IgD-negative memory B cell (primary cell): ENCODE data around the gene WNT6. TPM values are rescaled to one million over a fixed set of nuclear protein-coding genes. Genes with fewer than 3 reads are reported as not detected.

Source experiments
- H3K27ac Mint-ChIP-seq, 3 donors: one replicate each; pipeline ENCODE4 v1.8.0; 2020 to 2022; ENCODE audit warnings: mild to moderate bottlenecking in 3 of 3, mixed read lengths in 3 of 3, moderate library complexity in 1 of 3
- H3K27me3 Mint-ChIP-seq: one replicate; pipeline ENCODE4 v1.8.0; 2021; ENCODE audit warnings: mixed read lengths
- H3K36me3 Mint-ChIP-seq: one replicate; pipeline ENCODE4 v1.8.0; 2020; ENCODE audit warnings: mild to moderate bottlenecking, mixed read lengths
- H3K4me1 Mint-ChIP-seq, 3 donors: one replicate each; pipeline ENCODE4 v1.8.0; 2020 to 2022; ENCODE audit warnings: mixed read lengths in 3 of 3, mild to moderate bottlenecking in 1 of 3
- H3K4me3 Mint-ChIP-seq, 4 donors: one replicate each; pipeline ENCODE4 v1.8.0; 2020 to 2022; ENCODE audit warnings: mild to moderate bottlenecking in 4 of 4, mixed read lengths in 4 of 4, moderate library complexity in 3 of 4
- H3K9me3 Mint-ChIP-seq, 3 donors: one replicate each; pipeline ENCODE4 v1.8.0; 2020 to 2021; ENCODE audit warnings: mixed read lengths in 3 of 3, mild to moderate bottlenecking in 1 of 3
- polyA plus RNA-seq: library from polyadenylated mRNA; unstranded; fragments of 300-500 nt; fragmentation: Illumina TruSeq; gene quantifications from one replicate; pipeline ENCODE4 v1.2.3, GENCODE V29; 2021

Gene WNT6
- polyA plus RNA-seq, 1 donor from 2014 or later, result 0.86 TPM

GRCh38 chr2:218858671-218859555, 692 bp upstream of the WNT6 start:
- no peaks in the 10 kb centered on the region for H3K36me3 Mint-ChIP-seq
- peaks cover 8 to 11% (median 9%) of the 10 kb centered on the region in 3 donors for H3K4me1 Mint-ChIP-seq
- no peak overlapping the region for H3K27ac Mint-ChIP-seq
- H3K9me3 Mint-ChIP-seq, result no peaks in the 10 kb centered on the region
- H3K4me3 Mint-ChIP-seq, result peak overlapping the region; percentile 57 to 84 (median 72)
- H3K27me3 Mint-ChIP-seq, result peaks cover 70% of the 10 kb centered on the region

- H3K4me3 Mint-ChIP-seq, result peak overlapping the region; percentile 54 to 79 (median 70)
- H3K9me3 Mint-ChIP-seq, result no peaks in the 10 kb centered on the region
- peaks cover 8 to 11% (median 9%) of the 10 kb centered on the region in 3 donors for H3K4me1 Mint-ChIP-seq
- no peak overlapping the region for H3K27ac Mint-ChIP-seq
- H3K36me3 Mint-ChIP-seq, result no peaks in the 10 kb centered on the region
- peaks cover 65% of the 10 kb centered on the region for H3K27me3 Mint-ChIP-seq
Observed at GRCh38 chr2:218859988-218860831, 605 bp downstream of the WNT6 start.

- H3K9me3 Mint-ChIP-seq, result no peaks in the 10 kb centered on the region
- H3K27ac Mint-ChIP-seq, result no peak overlapping the region
- peaks cover 8 to 11% (median 9%) of the 10 kb centered on the region in 3 donors for H3K4me1 Mint-ChIP-seq
- peaks cover 63% of the 10 kb centered on the region for H3K27me3 Mint-ChIP-seq
- H3K4me3 Mint-ChIP-seq, result peak overlapping the region in 3 of 4 donors; percentile 41 to 70 (median 64)
- H3K36me3 Mint-ChIP-seq, result no peaks in the 10 kb centered on the region
Observed at GRCh38 chr2:218860950-218861381, 1.4 kb downstream of the WNT6 start.

GRCh38 chr2:218861645-218862318, 2.2 kb downstream of the WNT6 start:
- Mint-ChIP-seq H3K27ac (no peak overlapping the region), H3K27me3 (peaks cover 63% of the 10 kb centered on the region), H3K4me1 (peaks cover 8 to 12% (median 11%) of the 10 kb centered on the region in 3 donors), H3K9me3 (no peaks in the 10 kb centered on the region), H3K36me3 (no peaks in the 10 kb centered on the region), H3K4me3 (peak overlapping the region in 1 of 4 donors; percentile 9)

- H3K4me3 Mint-ChIP-seq, result no peak overlapping the region
- peaks cover 8 to 12% (median 11%) of the 10 kb centered on the region in 3 donors for H3K4me1 Mint-ChIP-seq
- peaks cover 55% of the 10 kb centered on the region for H3K27me3 Mint-ChIP-seq
- no peaks in the 10 kb centered on the region for H3K9me3 Mint-ChIP-seq
- no peak overlapping the region for H3K27ac Mint-ChIP-seq
- H3K36me3 Mint-ChIP-seq, result peaks cover 3% of the 10 kb centered on the region
Observed at GRCh38 chr2:218863021-218863520, 3.5 kb downstream of the WNT6 start.

GRCh38 chr2:218865396-218865795, 5.8 kb downstream of the WNT6 start:
- Mint-ChIP-seq H3K27ac (no peak overlapping the region), H3K4me3 (no peak overlapping the region), H3K4me1 (peaks cover 5 to 7% (median 6%) of the 10 kb centered on the region in 3 donors), H3K27me3 (peaks cover 40% of the 10 kb centered on the region), H3K36me3 (peaks cover 3% of the 10 kb centered on the region), H3K9me3 (no peaks in the 10 kb centered on the region)

GRCh38 chr2:218865999-218866398, 6.4 kb downstream of the WNT6 start:
- peaks cover 3% of the 10 kb centered on the region for H3K36me3 Mint-ChIP-seq
- H3K9me3 Mint-ChIP-seq, result no peaks in the 10 kb centered on the region
- no peak overlapping the region for H3K4me3 Mint-ChIP-seq
- peaks cover 7 to 11% (median 8%) of the 10 kb centered on the region in 3 donors for H3K4me1 Mint-ChIP-seq
- no peak overlapping the region for H3K27ac Mint-ChIP-seq
- peaks cover 35% of the 10 kb centered on the region for H3K27me3 Mint-ChIP-seq

- Mint-ChIP-seq H3K27me3 (peaks cover 37% of the 10 kb centered on the region), H3K4me3 (no peak overlapping the region), H3K36me3 (peaks cover 3% of the 10 kb centered on the region), H3K4me1 (peaks cover 10 to 14% (median 13%) of the 10 kb centered on the region in 3 donors), H3K9me3 (no peaks in the 10 kb centered on the region), H3K27ac (no peak overlapping the region)
Observed at GRCh38 chr2:218867900-218868299, 8.3 kb downstream of the WNT6 start.

- H3K9me3 Mint-ChIP-seq, result no peaks in the 10 kb centered on the region
- H3K27ac Mint-ChIP-seq, result no peak overlapping the region
- peaks cover 27% of the 10 kb centered on the region for H3K27me3 Mint-ChIP-seq
- H3K36me3 Mint-ChIP-seq, result peaks cover 3% of the 10 kb centered on the region
- peaks cover 14 to 18% (median 14%) of the 10 kb centered on the region in 3 donors for H3K4me1 Mint-ChIP-seq
- peak overlapping the region in 2 of 4 donors; percentile 5 to 18 for H3K4me3 Mint-ChIP-seq
Observed at GRCh38 chr2:218869064-218869463, 9.5 kb downstream of the WNT6 start.

GRCh38 chr2:218870984-218871344, 11.4 kb downstream of the WNT6 start:
- Mint-ChIP-seq H3K4me1 (peaks cover 14 to 22% (median 18%) of the 10 kb centered on the region in 3 donors), H3K4me3 (peak overlapping the region; percentile 70 to 91 (median 82)), H3K27me3 (peaks cover 24% of the 10 kb centered on the region), H3K27ac (no peak overlapping the region), H3K9me3 (no peaks in the 10 kb centered on the region), H3K36me3 (peaks cover 3% of the 10 kb centered on the region)

GRCh38 chr2:218871345-218872302, 12.0 kb downstream of the WNT6 start:
- H3K4me1 Mint-ChIP-seq, result peaks cover 15 to 25% (median 17%) of the 10 kb centered on the region in 3 donors
- H3K9me3 Mint-ChIP-seq, result no peaks in the 10 kb centered on the region
- H3K4me3 Mint-ChIP-seq, result peak overlapping the region; percentile 27 to 98 (median 86)
- H3K36me3 Mint-ChIP-seq, result peaks cover 3% of the 10 kb centered on the region
- H3K27ac Mint-ChIP-seq, result peak overlapping the region in 1 of 3 donors; percentile 3
- H3K27me3 Mint-ChIP-seq, result peaks cover 20% of the 10 kb centered on the region

GRCh38 chr2:218872645-218873358, 13.2 kb downstream of the WNT6 start:
- Mint-ChIP-seq H3K27ac (peak overlapping the region in 1 of 3 donors; percentile 93), H3K4me1 (peaks cover 19 to 27% (median 20%) of the 10 kb centered on the region in 3 donors), H3K27me3 (peaks cover 19% of the 10 kb centered on the region), H3K4me3 (peak overlapping the region in 3 of 4 donors; percentile 54 to 98 (median 70)), H3K9me3 (no peaks in the 10 kb centered on the region), H3K36me3 (no peaks in the 10 kb centered on the region)
